GM23338 (cell line): Measurements from ENCODE around the gene CCDC191. TPM values are rescaled to one million over a fixed set of nuclear protein-coding genes. Genes with fewer than 3 reads are reported as not detected.

Experiments
- ATAC-seq: fragments of 200-7000 bp; cut with Tn5 transposase; 3 replicates; pipeline ENCODE4 v1.9.1; 2020
- DNase-seq: peaks from one replicate; pipeline ENCODE4 v3.0.0-alpha.2; 2015; ENCODE audit warnings: low spot score
- H2AFZ ChIP-seq: fragments of 200-600 bp; sonication (generic); 2 replicates; pipeline ENCODE4 v1.8.0; 2016; ENCODE audit warnings: antibody characterized with exemption, mild to moderate bottlenecking, moderate library complexity
- H3F3A ChIP-seq: fragments of 200-600 bp; sonication (generic); replicated peaks from 2 replicates; pipeline ENCODE4 v1.8.0; 2017; ENCODE audit warnings: antibody characterized with exemption, mixed run types, low read depth
- H3K27ac ChIP-seq: fragments of 200-600 bp; sonication (generic); 2 replicates; pipeline ENCODE4 v1.6.1; 2016; ENCODE audit warnings: low read depth
- H3K27me3 ChIP-seq: fragments of 200-600 bp; sonication (generic); 2 replicates; pipeline ENCODE4 v1.8.0; 2016; ENCODE audit warnings: mild to moderate bottlenecking, mixed run types, moderate library complexity; ENCODE audit not compliant: insufficient read depth
- H3K36me3 ChIP-seq: fragments of 200-600 bp; sonication (generic); 2 replicates; pipeline ENCODE4 v1.8.0; 2016; ENCODE audit warnings: mild to moderate bottlenecking; ENCODE audit not compliant: insufficient read depth
- H3K4me1 ChIP-seq: fragments of 200-600 bp; sonication (generic); 2 replicates; pipeline ENCODE4 v1.8.0; 2016; ENCODE audit warnings: mild to moderate bottlenecking, moderate library complexity; ENCODE audit not compliant: insufficient read depth
- H3K4me2 ChIP-seq: fragments of 200-600 bp; sonication (generic); 2 replicates; pipeline ENCODE4 v1.7.1; 2017; ENCODE audit warnings: mixed run types
- H3K4me3 ChIP-seq: fragments of 200-600 bp; sonication (generic); 2 replicates; pipeline ENCODE4 v1.6.1; 2016; ENCODE audit warnings: mixed run types
- H3K79me2 ChIP-seq: fragments of 200-600 bp; sonication (generic); replicated peaks from 2 replicates; pipeline ENCODE4 v1.8.0; 2017; ENCODE audit warnings: mild to moderate bottlenecking; ENCODE audit not compliant: insufficient read depth
- H3K9me2 ChIP-seq: fragments of 200-600 bp; sonication (generic); 2 replicates; pipeline ENCODE4 v1.8.0; 2017; ENCODE audit not compliant: insufficient read depth
- H4K20me1 ChIP-seq: fragments of 200-600 bp; sonication (generic); replicated peaks from 2 replicates; pipeline ENCODE4 v1.8.0; 2017; ENCODE audit warnings: mild to moderate bottlenecking; ENCODE audit not compliant: insufficient read depth
- H3K27ac Mint-ChIP-seq: 2 replicates; pipeline ENCODE4 v1.8.0; 2020; ENCODE audit warnings: inconsistent platforms, mild to moderate bottlenecking, moderate library complexity, mixed read lengths
- H3K27me3 Mint-ChIP-seq: 3 replicates; pipeline ENCODE4 v1.8.0; 2022; ENCODE audit warnings: low read depth, mild to moderate bottlenecking, moderate library complexity, mixed read lengths, inconsistent platforms; ENCODE audit not compliant: insufficient read depth, poor library complexity
- H3K36me3 Mint-ChIP-seq: 3 replicates; pipeline ENCODE4 v1.8.0; 2021; ENCODE audit warnings: low read depth, mild to moderate bottlenecking, inconsistent platforms, moderate library complexity, mixed read lengths
- H3K4me1 Mint-ChIP-seq: 3 replicates; pipeline ENCODE4 v1.8.0; 2020; ENCODE audit warnings: mild to moderate bottlenecking, inconsistent platforms, mixed read lengths
- H3K4me3 Mint-ChIP-seq: 3 replicates; pipeline ENCODE4 v1.8.0; 2021; ENCODE audit warnings: moderate library complexity, mild to moderate bottlenecking, inconsistent platforms, mixed read lengths
- H3K9me3 Mint-ChIP-seq: 3 replicates; pipeline ENCODE4 v1.8.0; 2020; ENCODE audit warnings: moderate library complexity, mild to moderate bottlenecking, inconsistent platforms, mixed read lengths
- CREB1 ChIP-seq: fragments of 250-450 bp; sonication (Bioruptor Pico); IDR thresholded peaks from 2 replicates; pipeline ENCODE4 v1.5.0; 2020; ENCODE audit warnings: low read depth, mild to moderate bottlenecking, moderate library complexity
- CTCF ChIP-seq, 2 experiments: fragments of 200-600 bp in 1 of 2; sonication (generic) in 1 of 2; conservative IDR thresholded peaks; 2 replicates each; pipeline versions ENCODE4 v1.5.1 to v1.6.1; 2016 to 2017; ENCODE audit warnings: antibody characterized with exemption in 2 of 2, low read depth in 2 of 2, mild to moderate bottlenecking in 2 of 2, moderate library complexity in 1 of 2
- ETS1 ChIP-seq: IDR thresholded peaks from 2 replicates; pipeline ENCODE4 v1.6.1; 2016; ENCODE audit warnings: antibody characterized with exemption
- EZH2phosphoT487 ChIP-seq: fragments of 200-600 bp; sonication (generic); IDR thresholded peaks from one replicate; pipeline ENCODE4 v1.8.1; 2018; ENCODE audit warnings: antibody characterized with exemption; ENCODE audit not compliant: unreplicated experiment
- JUNB ChIP-seq: IDR thresholded peaks from one replicate; pipeline ENCODE4 v1.6.1; 2016; ENCODE audit warnings: antibody characterized with exemption; ENCODE audit not compliant: unreplicated experiment
- POLR2AphosphoS5 ChIP-seq: IDR thresholded peaks from 2 replicates; pipeline ENCODE4 v1.6.1; 2016; ENCODE audit warnings: antibody characterized with exemption, low read depth
- ZNF462 ChIP-seq: fragments of 250-450 bp; sonication (Bioruptor Pico); IDR thresholded peaks from 2 replicates; pipeline ENCODE4 v1.5.0; 2020; ENCODE audit warnings: mild to moderate bottlenecking, moderate library complexity
- polyA plus RNA-seq: library from polyadenylated mRNA; unstranded; fragments of >200 nt; fragmentation: Nextera tagmentation; extraction: Ambion mirVana; gene quantifications from 2 replicates; pipeline ENCODE4 v1.2.1, GENCODE V29; 2016
- total RNA-seq: library from RNA; depleted of rRNA; stranded (reverse); fragments of >200 nt; shearing (Covaris generic); gene quantifications from 2 replicates; pipeline ENCODE4 v1.2.3, GENCODE V29; 2014

CCDC191 gene
- total and polyA plus RNA-seq, 2 experiments from 2014 or later, result 2.0 to 2.9 TPM

- TF ChIP-seq ZNF462 (no peak), EZH2phosphoT487 (no peak), CREB1 (CRISPR knock-in tag) (no peak)
Observed at GRCh38 chr3:113985541-113985940, 70.8 kb downstream of the CCDC191 start (continued).

- no peaks in the 10 kb centered on the region for H3K79me2 ChIP-seq
- H3K9me2 ChIP-seq, result peaks cover 9% of the 10 kb centered on the region; the same call in 1 of the 2 replicates
- no peaks in the 10 kb centered on the region for H4K20me1 ChIP-seq
- no peaks in the 10 kb centered on the region for H3K27me3 ChIP-seq
- H2AFZ ChIP-seq, result no peak overlapping the region
- H3K27ac ChIP-seq, result no peak overlapping the region
- no peaks in the 10 kb centered on the region for H3F3A ChIP-seq
- H3K36me3 ChIP-seq, result no peaks in the 10 kb centered on the region; the same call in 1 of the 2 replicates
- H3K4me3 ChIP-seq, result no peak overlapping the region
- Mint-ChIP-seq H3K4me3 (no peak overlapping the region), H3K36me3 (no peaks in the 10 kb centered on the region), H3K27ac (no peak overlapping the region), H3K4me1 (no peaks in the 10 kb centered on the region), H3K27me3 (no peaks in the 10 kb centered on the region), H3K9me3 (no peaks in the 10 kb centered on the region)
- no peak overlapping the region for H3K4me2 ChIP-seq
- DNase-seq (no peak), ATAC-seq (no peak)
- no peaks in the 10 kb centered on the region for H3K4me1 ChIP-seq
- no peak for TF ChIP-seq JUNB
- no peak for TF ChIP-seq ZNF462
- no peak for TF ChIP-seq CTCF (conservative IDR thresholded peaks at IDR 0.05; ENCODE audit: low read depth in 2 of 2)
- no peak for TF ChIP-seq POLR2AphosphoS5
- no peak for TF ChIP-seq CREB1 (CRISPR knock-in tag)
- no peak for TF ChIP-seq ETS1
Observed at GRCh38 chr3:113983544-113983943, 72.8 kb downstream of the CCDC191 start.
